H1 (cell line): Measurements from ENCODE around the gene UPB1.

Experiments used
- BCL11A ChIP-seq, 2 experiments: IDR thresholded peaks; one replicate each; pipeline ENCODE4 v1.6.1; 2011; ENCODE audit warnings: low read depth in 2 of 2, low read length in 2 of 2, mild to moderate bottlenecking in 2 of 2
- CREB1 ChIP-seq: IDR thresholded peaks from 2 replicates; pipeline ENCODE4 v1.6.1; 2012; ENCODE audit warnings: inconsistent platforms
- CTCF ChIP-seq, 3 experiments: IDR thresholded peaks; 1 replicate in 2 of 3; 2 replicates in 1 of 3; pipeline versions ENCODE4 v1.5.1 to v1.6.1; 2011; ENCODE audit warnings: low read length in 3 of 3, mild to moderate bottlenecking in 3 of 3, inconsistent platforms in 2 of 3, low read depth in 1 of 3, moderate library complexity in 1 of 3; ENCODE audit not compliant: insufficient read depth in 1 of 3; ENCODE audit errors: control extremely low read depth in 1 of 3
- EP300 ChIP-seq, 2 experiments: IDR thresholded peaks; 1 replicate in 1 of 2; 2 replicates in 1 of 2; pipeline ENCODE4 v1.6.1; 2011 to 2012; ENCODE audit warnings: low read depth in 2 of 2, low read length in 2 of 2, mild to moderate bottlenecking in 2 of 2, borderline replicate concordance in 1 of 2, inconsistent platforms in 1 of 2, moderate library complexity in 1 of 2
- EZH2 ChIP-seq: fragments of 200-600 bp; sonication (generic); IDR thresholded peaks from 2 replicates; pipeline ENCODE4 v1.7.1; 2012; ENCODE audit warnings: low read depth, mild to moderate bottlenecking, moderate library complexity, low read length, inconsistent platforms; ENCODE audit not compliant: severe bottlenecking
- POLR2A ChIP-seq, 2 experiments: IDR thresholded peaks; 1 replicate in 1 of 2; 2 replicates in 1 of 2; pipeline ENCODE4 v1.6.1; 2011; ENCODE audit warnings: low read depth in 2 of 2, low read length in 2 of 2, mild to moderate bottlenecking in 2 of 2; ENCODE audit errors: control extremely low read depth in 1 of 2
- POLR2AphosphoS5 ChIP-seq: IDR thresholded peaks from 2 replicates; pipeline ENCODE4 v1.6.1; 2011; ENCODE audit warnings: low read depth, low read length
- RAD21 ChIP-seq, 2 experiments: IDR thresholded peaks in 1 of 2; conservative IDR thresholded peaks in 1 of 2; 2 replicates each; pipeline ENCODE4 v1.6.1; 2011; ENCODE audit warnings: low read depth in 2 of 2, low read length in 2 of 2, improper control_type of control experiment in 1 of 2, inconsistent platforms in 1 of 2, mild to moderate bottlenecking in 1 of 2, moderate library complexity in 1 of 2
- RNF2 ChIP-seq: fragments of 200-900, 300-1000 bp; sonication (generic); IDR thresholded peaks from 2 replicates; pipeline ENCODE4 v1.7.1; 2016; ENCODE audit warnings: borderline replicate concordance, low read depth, mild to moderate bottlenecking, antibody characterized with exemption, low read length; ENCODE audit not compliant: poor library complexity, severe bottlenecking; ENCODE audit errors: missing control alignments
- SRF ChIP-seq: IDR thresholded peaks from 2 replicates; pipeline ENCODE4 v1.6.1; 2011; ENCODE audit warnings: mild to moderate bottlenecking, low read depth, low read length, moderate library complexity
- SUZ12 ChIP-seq: fragments of 200-600 bp; sonication (generic); IDR thresholded peaks from 2 replicates; pipeline ENCODE4 v1.6.1; 2012; ENCODE audit warnings: mild to moderate bottlenecking, inconsistent platforms, low read length, moderate library complexity, mixed read lengths
- TBP ChIP-seq: IDR thresholded peaks from 2 replicates; pipeline ENCODE4 v1.6.1; 2011; ENCODE audit warnings: low read depth, low read length, improper control_type of control experiment

- no peak for TF ChIP-seq RAD21 (IDR thresholded peaks at IDR 0.05 in 1 of 2, conservative IDR thresholded peaks at IDR 0.05 in 1 of 2; ENCODE audit: low read depth in 2 of 2, low read length in 2 of 2)
- no peak for TF ChIP-seq TBP
- TF ChIP-seq SUZ12: no peak
- no peak for TF ChIP-seq CTCF (IDR thresholded peaks at IDR 0.05; ENCODE audit: control extremely low read depth in 1 of 3, insufficient read depth in 1 of 3, low read depth in 1 of 3, low read length in 3 of 3)
- TF ChIP-seq POLR2A (IDR thresholded peaks at IDR 0.05; ENCODE audit: control extremely low read depth in 1 of 2, low read depth in 2 of 2, low read length in 2 of 2): no peak
- TF ChIP-seq RNF2: no peak
- no peak for TF ChIP-seq SRF
- TF ChIP-seq EZH2: no peak
- no peak for TF ChIP-seq POLR2AphosphoS5
- TF ChIP-seq CREB1: no peak
- no peak for TF ChIP-seq EP300 (IDR thresholded peaks at IDR 0.05; ENCODE audit: borderline replicate concordance in 1 of 2, low read depth in 2 of 2, low read length in 2 of 2)
- TF ChIP-seq BCL11A (IDR thresholded peaks at IDR 0.05; ENCODE audit: low read depth in 2 of 2, low read length in 2 of 2): no peak
Observed at GRCh38 chr22:24465975-24466374, 29.2 kb upstream of the UPB1 start.
